Endothelial cell of umbilical vein (primary cell): ENCODE data around the gene C14orf39. TPM values are rescaled to one million over a fixed set of nuclear protein-coding genes. Genes with fewer than 3 reads are reported as not detected.

Experiments
- BruUV-seq: library from RNA; stranded (reverse); fragments of 400-500 nt; replicated peaks from 2 replicates; lab custom pipeline; 2021; lab: Mats Ljungman, UMichigan
- CTCF ChIA-PET: fragments of 300-600, 350-600 bp; sonication (Branson Sonifier 250); formaldehyde crosslinking; loops from one replicate; lab custom pipeline; 2021; ENCODE audit warnings: antibody characterized with exemption, inconsistent platforms; lab: Charles Lee
- POLR2A ChIA-PET: fragments of 300-600, 350-600 bp; sonication (Branson Sonifier 250); formaldehyde crosslinking; loops from one replicate; lab custom pipeline; 2021; ENCODE audit warnings: antibody characterized with exemption, inconsistent platforms; lab: Charles Lee
- DNase-seq: peaks from one replicate; pipeline ENCODE4 v3.0.0-alpha.2; 2011; ENCODE audit warnings: low read depth, low spot score
- FAIRE-seq: peaks from 2 replicates; lab custom pipeline; 2011; peaks lifted over from hg19 to GRCh38; lab: Jason Lieb, UNC
- H2AFZ ChIP-seq: 2 replicates; pipeline ENCODE4 v1.6.0; 2012; ENCODE audit warnings: low read depth, low read length, control low read depth, inconsistent platforms
- H3K27ac ChIP-seq: 2 replicates; pipeline ENCODE4 v1.5.1; 2011; ENCODE audit warnings: low read depth, mild to moderate bottlenecking, control low read depth, low read length, moderate library complexity; ENCODE audit not compliant: insufficient read depth
- H3K27me3 ChIP-seq, 2 experiments: 2 replicates each; pipeline versions ENCODE4 v1.6.0 to v1.6.1; 2011; ENCODE audit warnings: low read length in 2 of 2, mixed read lengths in 1 of 2; ENCODE audit not compliant: control insufficient read depth in 2 of 2, insufficient read depth in 2 of 2
- H3K36me3 ChIP-seq, 2 experiments: 2 replicates in 1 of 2; 3 replicates in 1 of 2; pipeline ENCODE4 v1.5.1; 2011; ENCODE audit warnings: low read length in 2 of 2, mild to moderate bottlenecking in 1 of 2, moderate library complexity in 1 of 2; ENCODE audit not compliant: control insufficient read depth in 2 of 2, insufficient read depth in 2 of 2; ENCODE audit errors: extremely low read depth in 1 of 2
- H3K4me1 ChIP-seq: 3 replicates; pipeline ENCODE4 v1.5.1; 2011; ENCODE audit warnings: mild to moderate bottlenecking, low read length; ENCODE audit not compliant: control insufficient read depth, insufficient read depth; ENCODE audit errors: extremely low read depth
- H3K4me2 ChIP-seq: 2 replicates; pipeline ENCODE4 v1.6.1; 2011; ENCODE audit warnings: low read length, control low read depth, mixed read lengths; ENCODE audit not compliant: insufficient read depth
- H3K4me3 ChIP-seq, 3 experiments: fragments of 200-600 bp in 1 of 3; sonication (generic), shearing (Covaris generic) in 1 of 3; replicated peaks in 1 of 3; 2 replicates each; pipeline ENCODE4 v1.5.1; 2011 to 2016; ENCODE audit warnings: control low read depth in 3 of 3, low read length in 3 of 3, mild to moderate bottlenecking in 2 of 3, inconsistent platforms in 1 of 3, low read depth in 1 of 3, moderate library complexity in 1 of 3; ENCODE audit not compliant: insufficient read depth in 1 of 3
- H3K79me2 ChIP-seq: 2 replicates; pipeline ENCODE4 v1.6.0; 2012; ENCODE audit warnings: low read length, inconsistent platforms; ENCODE audit not compliant: control insufficient read depth, insufficient read depth
- H3K9ac ChIP-seq: replicated peaks from 2 replicates; pipeline ENCODE3; 2011; ENCODE audit warnings: low read length, control low read depth; ENCODE audit not compliant: insufficient read depth; ENCODE audit errors: extremely low read depth
- H3K9me1 ChIP-seq: replicated peaks from 3 replicates; pipeline ENCODE4 v1.6.0; 2011; ENCODE audit warnings: mild to moderate bottlenecking, low read length; ENCODE audit not compliant: control insufficient read depth, insufficient read depth; ENCODE audit errors: extremely low read depth
- H3K9me3 ChIP-seq: replicated peaks from 2 replicates; pipeline ENCODE4 v1.5.1; 2012; ENCODE audit warnings: low read length, inconsistent platforms; ENCODE audit not compliant: control insufficient read depth, insufficient read depth
- H4K20me1 ChIP-seq: replicated peaks from 2 replicates; pipeline ENCODE3; 2011; ENCODE audit warnings: mild to moderate bottlenecking, low read length; ENCODE audit not compliant: control insufficient read depth, insufficient read depth; ENCODE audit errors: extremely low read depth
- FOS ChIP-seq: IDR thresholded peaks from 2 replicates; pipeline ENCODE4 v1.6.1; 2011; ENCODE audit warnings: mild to moderate bottlenecking, low read length, moderate library complexity, borderline replicate concordance; ENCODE audit not compliant: insufficient read depth
- GATA2 ChIP-seq: IDR thresholded peaks from 2 replicates; pipeline ENCODE4 v1.7.0; 2011; ENCODE audit warnings: low read depth, mild to moderate bottlenecking, moderate library complexity, mixed read lengths, low read length; ENCODE audit not compliant: insufficient read length, insufficient read depth
- MAX ChIP-seq: IDR thresholded peaks from 2 replicates; pipeline ENCODE4 v1.6.1; 2011; ENCODE audit not compliant: insufficient read depth, insufficient read length
- MYC ChIP-seq: IDR thresholded peaks from one replicate; pipeline ENCODE4 v1.6.1; 2011; ENCODE audit warnings: mild to moderate bottlenecking, low read depth, low read length
- POLR2A ChIP-seq: IDR thresholded peaks from 2 replicates; pipeline ENCODE4 v1.6.1; 2012; ENCODE audit warnings: low read depth, mild to moderate bottlenecking, control low read depth, low read length
- POLR2AphosphoS5 ChIP-seq: IDR thresholded peaks from 2 replicates; pipeline ENCODE4 v1.6.1; 2012; ENCODE audit warnings: low read depth, mild to moderate bottlenecking, control low read depth, low read length, moderate library complexity; ENCODE audit not compliant: insufficient read depth
- dilution Hi-C: fragments of 300-500 bp; cut with MboI; formaldehyde crosslinking; loops from one replicate; pipeline ENCODE4 v1.15.0; 2019; ENCODE audit warnings: low sequenced_read_pairs; ENCODE audit not compliant: extremely low pct_ligation_motif_present
- intact Hi-C: fragments of 100-400 bp; cut with micrococcal nuclease; formaldehyde crosslinking; loops from one replicate; pipeline ENCODE4 v1.10.0; 2022
- polyA plus RNA-seq, 4 experiments: library from polyadenylated mRNA; depleted of rRNA in 3 of 4; stranded (reverse) in 3 of 4; unstranded in 1 of 4; fragments of >200 nt; gene quantifications; 2 replicates each; pipeline versions ENCODE4 v1.2.1 to v1.2.3, GENCODE V29; 2011 to 2012; ENCODE audit warnings: missing spikeins in 1 of 4
- total RNA-seq: library from RNA; stranded (reverse); gene quantifications from 2 replicates; pipeline ENCODE4 v1.2.3, GENCODE V29; 2021
- TF ChIP-seq, protein P1 (sequence below), 2 donors: IDR thresholded peaks; 1 replicate in 1 of 2; 2 replicates in 1 of 2; pipeline ENCODE4 v1.5.1; 2011; ENCODE audit warnings: low read length in 2 of 2, mild to moderate bottlenecking in 2 of 2, moderate library complexity in 2 of 2, control low read depth in 1 of 2, inconsistent platforms in 1 of 2, low read depth in 1 of 2; ENCODE audit not compliant: insufficient read depth in 1 of 2; ENCODE audit errors: extremely low read depth in 1 of 2

The C14orf39 gene
- total and polyA plus RNA-seq, 2 donors (not counting 3 experiments of a cell fraction or from before 2014, with no cell fraction given) = not detected

- no TSS peak for BruUV-seq
- no peak for TF ChIP-seq MYC
- no peak for TF ChIP-seq POLR2A
- TF ChIP-seq GATA2 = no peak
- TF ChIP-seq MAX = no peak
- TF ChIP-seq, protein P1, sequence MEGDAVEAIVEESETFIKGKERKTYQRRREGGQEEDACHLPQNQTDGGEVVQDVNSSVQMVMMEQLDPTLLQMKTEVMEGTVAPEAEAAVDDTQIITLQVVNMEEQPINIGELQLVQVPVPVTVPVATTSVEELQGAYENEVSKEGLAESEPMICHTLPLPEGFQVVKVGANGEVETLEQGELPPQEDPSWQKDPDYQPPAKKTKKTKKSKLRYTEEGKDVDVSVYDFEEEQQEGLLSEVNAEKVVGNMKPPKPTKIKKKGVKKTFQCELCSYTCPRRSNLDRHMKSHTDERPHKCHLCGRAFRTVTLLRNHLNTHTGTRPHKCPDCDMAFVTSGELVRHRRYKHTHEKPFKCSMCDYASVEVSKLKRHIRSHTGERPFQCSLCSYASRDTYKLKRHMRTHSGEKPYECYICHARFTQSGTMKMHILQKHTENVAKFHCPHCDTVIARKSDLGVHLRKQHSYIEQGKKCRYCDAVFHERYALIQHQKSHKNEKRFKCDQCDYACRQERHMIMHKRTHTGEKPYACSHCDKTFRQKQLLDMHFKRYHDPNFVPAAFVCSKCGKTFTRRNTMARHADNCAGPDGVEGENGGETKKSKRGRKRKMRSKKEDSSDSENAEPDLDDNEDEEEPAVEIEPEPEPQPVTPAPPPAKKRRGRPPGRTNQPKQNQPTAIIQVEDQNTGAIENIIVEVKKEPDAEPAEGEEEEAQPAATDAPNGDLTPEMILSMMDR (IDR thresholded peaks at IDR 0.05; ENCODE audit: extremely low read depth in 1 of 2, insufficient read depth in 1 of 2, low read depth in 1 of 2, low read length in 2 of 2) = no peak
- no peak for TF ChIP-seq FOS
- TF ChIP-seq POLR2AphosphoS5 = no peak
- Histone ChIP-seq H3K4me2 (peak overlapping the region; percentile 11), H3K79me2 (no peaks in the 10 kb centered on the region), H3K9ac (no peak overlapping the region), H3K4me1 (no peaks in the 10 kb centered on the region), H3K27me3 (peaks cover 25 to 69% of the 10 kb centered on the region in 2 experiments), H3K4me3 (peak overlapping the region in 1 of 3 experiments; percentile 11), H3K9me3 (no peaks in the 10 kb centered on the region), H3K9me1 (no peaks in the 10 kb centered on the region), H2AFZ (peak overlapping the region; percentile 64), H3K27ac (no peak overlapping the region), H4K20me1 (no peaks in the 10 kb centered on the region), H3K36me3 (no peaks in the 10 kb centered on the region)
- ChIA-PET POLR2A (no interaction called here), CTCF (interaction anchor here (1.0 kb wide), 1 partner anchor 17 kb away, joined by 3 read pairs; no protein-coding TSS in a partner anchor)
- FAIRE-seq = no peak
- intact Hi-C loops = loop anchor here (2.0 to 10.0 kb wide), 2 partner anchors 26 to 240 kb away; partner anchors contain the start of gene PPM1A
- no peak for DNase-seq
- dilution Hi-C loops = no loop called here
Observed at GRCh38 chr14:60485057-60485597, 736 bp downstream of the C14orf39 start.
